Endothelial cell of umbilical vein (primary cell): Measurements from ENCODE around the gene CDC26. TPM values are rescaled to one million over a fixed set of nuclear protein-coding genes. Genes with fewer than 3 reads are reported as not detected.

Experiments
- BruUV-seq: library from RNA; stranded (reverse); fragments of 400-500 nt; replicated peaks from 2 replicates; lab custom pipeline; 2021; lab: Mats Ljungman, UMichigan
- CTCF ChIA-PET: fragments of 300-600, 350-600 bp; sonication (Branson Sonifier 250); formaldehyde crosslinking; loops from one replicate; lab custom pipeline; 2021; ENCODE audit warnings: antibody characterized with exemption, inconsistent platforms; lab: Charles Lee
- POLR2A ChIA-PET: fragments of 300-600, 350-600 bp; sonication (Branson Sonifier 250); formaldehyde crosslinking; loops from one replicate; lab custom pipeline; 2021; ENCODE audit warnings: antibody characterized with exemption, inconsistent platforms; lab: Charles Lee
- DNase-seq: peaks from one replicate; pipeline ENCODE4 v3.0.0-alpha.2; 2011; ENCODE audit warnings: low read depth, low spot score
- FAIRE-seq: peaks from 2 replicates; lab custom pipeline; 2011; peaks lifted over from hg19 to GRCh38; lab: Jason Lieb, UNC
- H2AFZ ChIP-seq: 2 replicates; pipeline ENCODE4 v1.6.0; 2012; ENCODE audit warnings: low read depth, low read length, control low read depth, inconsistent platforms
- H3K27ac ChIP-seq: 2 replicates; pipeline ENCODE4 v1.5.1; 2011; ENCODE audit warnings: low read depth, mild to moderate bottlenecking, control low read depth, low read length, moderate library complexity; ENCODE audit not compliant: insufficient read depth
- H3K27me3 ChIP-seq, 2 experiments: 2 replicates each; pipeline versions ENCODE4 v1.6.0 to v1.6.1; 2011; ENCODE audit warnings: low read length in 2 of 2, mixed read lengths in 1 of 2; ENCODE audit not compliant: control insufficient read depth in 2 of 2, insufficient read depth in 2 of 2
- H3K36me3 ChIP-seq, 2 experiments: 2 replicates in 1 of 2; 3 replicates in 1 of 2; pipeline ENCODE4 v1.5.1; 2011; ENCODE audit warnings: low read length in 2 of 2, mild to moderate bottlenecking in 1 of 2, moderate library complexity in 1 of 2; ENCODE audit not compliant: control insufficient read depth in 2 of 2, insufficient read depth in 2 of 2; ENCODE audit errors: extremely low read depth in 1 of 2
- H3K4me1 ChIP-seq: 3 replicates; pipeline ENCODE4 v1.5.1; 2011; ENCODE audit warnings: mild to moderate bottlenecking, low read length; ENCODE audit not compliant: control insufficient read depth, insufficient read depth; ENCODE audit errors: extremely low read depth
- H3K4me2 ChIP-seq: 2 replicates; pipeline ENCODE4 v1.6.1; 2011; ENCODE audit warnings: low read length, control low read depth, mixed read lengths; ENCODE audit not compliant: insufficient read depth
- H3K4me3 ChIP-seq, 3 experiments: fragments of 200-600 bp in 1 of 3; sonication (generic), shearing (Covaris generic) in 1 of 3; replicated peaks in 1 of 3; 2 replicates each; pipeline ENCODE4 v1.5.1; 2011 to 2016; ENCODE audit warnings: control low read depth in 3 of 3, low read length in 3 of 3, mild to moderate bottlenecking in 2 of 3, inconsistent platforms in 1 of 3, low read depth in 1 of 3, moderate library complexity in 1 of 3; ENCODE audit not compliant: insufficient read depth in 1 of 3
- H3K79me2 ChIP-seq: 2 replicates; pipeline ENCODE4 v1.6.0; 2012; ENCODE audit warnings: low read length, inconsistent platforms; ENCODE audit not compliant: control insufficient read depth, insufficient read depth
- H3K9ac ChIP-seq: replicated peaks from 2 replicates; pipeline ENCODE3; 2011; ENCODE audit warnings: low read length, control low read depth; ENCODE audit not compliant: insufficient read depth; ENCODE audit errors: extremely low read depth
- H3K9me1 ChIP-seq: replicated peaks from 3 replicates; pipeline ENCODE4 v1.6.0; 2011; ENCODE audit warnings: mild to moderate bottlenecking, low read length; ENCODE audit not compliant: control insufficient read depth, insufficient read depth; ENCODE audit errors: extremely low read depth
- H3K9me3 ChIP-seq: replicated peaks from 2 replicates; pipeline ENCODE4 v1.5.1; 2012; ENCODE audit warnings: low read length, inconsistent platforms; ENCODE audit not compliant: control insufficient read depth, insufficient read depth
- H4K20me1 ChIP-seq: replicated peaks from 2 replicates; pipeline ENCODE3; 2011; ENCODE audit warnings: mild to moderate bottlenecking, low read length; ENCODE audit not compliant: control insufficient read depth, insufficient read depth; ENCODE audit errors: extremely low read depth
- CTCF ChIP-seq, 2 donors: IDR thresholded peaks; 1 replicate in 1 of 2; 2 replicates in 1 of 2; pipeline ENCODE4 v1.5.1; 2011; ENCODE audit warnings: low read length in 2 of 2, mild to moderate bottlenecking in 2 of 2, moderate library complexity in 2 of 2, control low read depth in 1 of 2, inconsistent platforms in 1 of 2, low read depth in 1 of 2; ENCODE audit not compliant: insufficient read depth in 1 of 2; ENCODE audit errors: extremely low read depth in 1 of 2
- EZH2 ChIP-seq: IDR thresholded peaks from 2 replicates; pipeline ENCODE4 v1.6.1; 2012; ENCODE audit warnings: borderline replicate concordance, low read depth, mild to moderate bottlenecking, moderate library complexity, low read length, inconsistent platforms; ENCODE audit not compliant: severe bottlenecking
- FOS ChIP-seq: IDR thresholded peaks from 2 replicates; pipeline ENCODE4 v1.6.1; 2011; ENCODE audit warnings: mild to moderate bottlenecking, low read length, moderate library complexity, borderline replicate concordance; ENCODE audit not compliant: insufficient read depth
- GATA2 ChIP-seq: IDR thresholded peaks from 2 replicates; pipeline ENCODE4 v1.7.0; 2011; ENCODE audit warnings: low read depth, mild to moderate bottlenecking, moderate library complexity, mixed read lengths, low read length; ENCODE audit not compliant: insufficient read length, insufficient read depth
- JUN ChIP-seq: IDR thresholded peaks from 2 replicates; pipeline ENCODE4 v1.6.1; 2011; ENCODE audit warnings: borderline replicate concordance, low read depth; ENCODE audit not compliant: insufficient read length, insufficient read depth
- MAX ChIP-seq: IDR thresholded peaks from 2 replicates; pipeline ENCODE4 v1.6.1; 2011; ENCODE audit not compliant: insufficient read depth, insufficient read length
- MYC ChIP-seq: IDR thresholded peaks from one replicate; pipeline ENCODE4 v1.6.1; 2011; ENCODE audit warnings: mild to moderate bottlenecking, low read depth, low read length
- POLR2A ChIP-seq: IDR thresholded peaks from 2 replicates; pipeline ENCODE4 v1.6.1; 2012; ENCODE audit warnings: low read depth, mild to moderate bottlenecking, control low read depth, low read length
- POLR2AphosphoS5 ChIP-seq: IDR thresholded peaks from 2 replicates; pipeline ENCODE4 v1.6.1; 2012; ENCODE audit warnings: low read depth, mild to moderate bottlenecking, control low read depth, low read length, moderate library complexity; ENCODE audit not compliant: insufficient read depth
- dilution Hi-C: fragments of 300-500 bp; cut with MboI; formaldehyde crosslinking; loops from one replicate; pipeline ENCODE4 v1.15.0; 2019; ENCODE audit warnings: low sequenced_read_pairs; ENCODE audit not compliant: extremely low pct_ligation_motif_present
- intact Hi-C: fragments of 100-400 bp; cut with micrococcal nuclease; formaldehyde crosslinking; loops from one replicate; pipeline ENCODE4 v1.10.0; 2022
- polyA plus RNA-seq, 4 experiments: library from polyadenylated mRNA; depleted of rRNA in 3 of 4; stranded (reverse) in 3 of 4; unstranded in 1 of 4; fragments of >200 nt; gene quantifications; 2 replicates each; pipeline versions ENCODE4 v1.2.1 to v1.2.3, GENCODE V29; 2011 to 2012; ENCODE audit warnings: missing spikeins in 1 of 4
- total RNA-seq: library from RNA; stranded (reverse); gene quantifications from 2 replicates; pipeline ENCODE4 v1.2.3, GENCODE V29; 2021

The CDC26 gene
- total and polyA plus RNA-seq, 2 donors (not counting 3 experiments of a cell fraction or from before 2014, with no cell fraction given), result 25.7 to 36.9 TPM

- POLR2A ChIA-PET, result no interaction called here
- dilution Hi-C loops, result no loop called here
- intact Hi-C loops, result no loop called here
These were observed 47.9 kb downstream of the CDC26 start for GRCh38 chr9:113227436-113227835.

More at GRCh38 chr9:113227436-113227835, 47.9 kb downstream of the CDC26 start:
- CTCF ChIA-PET, result interaction anchor here (1.2 kb wide), 1 partner anchor 16 kb away, joined by 3 read pairs; no protein-coding TSS in a partner anchor
- Histone ChIP-seq H3K27me3 (no peaks in the 10 kb centered on the region), H4K20me1 (no peaks in the 10 kb centered on the region), H3K36me3 (no peaks in the 10 kb centered on the region), H3K79me2 (peaks cover 5% of the 10 kb centered on the region), H3K27ac (no peak overlapping the region), H3K9me3 (no peaks in the 10 kb centered on the region), H3K4me2 (no peak overlapping the region), H3K4me1 (peaks cover 5% of the 10 kb centered on the region), H2AFZ (no peak overlapping the region), H3K9me1 (no peaks in the 10 kb centered on the region), H3K4me3 (no peak overlapping the region), H3K9ac (no peak overlapping the region)
- BruUV-seq, result no TSS peak
- DNase-seq (no peak), FAIRE-seq (no peak)
- TF ChIP-seq JUN, result no peak
- TF ChIP-seq EZH2, result no peak
- no peak for TF ChIP-seq GATA2
- no peak for TF ChIP-seq MYC
- no peak for TF ChIP-seq POLR2AphosphoS5
- no peak for TF ChIP-seq FOS
- TF ChIP-seq MAX, result no peak
- TF ChIP-seq CTCF (IDR thresholded peaks at IDR 0.05; ENCODE audit: extremely low read depth in 1 of 2, insufficient read depth in 1 of 2, low read depth in 1 of 2, low read length in 2 of 2), result no peak
- TF ChIP-seq POLR2A, result no peak
